Measurements from ENCODE around the gene IL5.
A peak's percentile ranks its signal among the peaks of the same experiment; 100 is the strongest.
"Not testable (repeated sequence)": the region's sequence is repeated elsewhere in the genome, so short reads cannot be mapped to it uniquely, and the experiment has no call there.

IL5 gene

DNA sequence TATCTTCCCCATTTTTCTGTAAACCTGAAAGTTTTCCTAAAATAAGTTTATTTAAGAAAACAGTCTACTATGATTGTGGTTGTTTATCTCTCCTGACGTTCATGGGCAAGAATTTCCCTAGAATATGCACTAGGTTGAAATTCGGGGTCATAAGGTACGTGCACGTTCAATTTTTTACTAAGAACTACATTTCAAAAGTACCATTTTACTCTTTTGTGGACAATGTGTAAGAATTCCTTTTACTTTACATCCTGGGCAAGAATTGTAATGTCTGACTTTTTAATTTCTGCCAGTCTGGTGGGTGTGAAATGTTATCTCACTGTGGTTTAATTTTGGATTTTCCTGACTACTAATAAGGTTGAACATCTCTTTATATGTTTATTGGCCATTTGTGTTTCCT lies 12.4 kb downstream of the IL5 start:
- DNase-seq (ENCODE audit: low read depth in 3 of 3), result no peak

- no peak for DNase-seq (ENCODE audit: low read depth in 3 of 3)
These were observed 14.3 kb downstream of the IL5 start for GRCh38 chr5:132528866-132529634.

DNA sequence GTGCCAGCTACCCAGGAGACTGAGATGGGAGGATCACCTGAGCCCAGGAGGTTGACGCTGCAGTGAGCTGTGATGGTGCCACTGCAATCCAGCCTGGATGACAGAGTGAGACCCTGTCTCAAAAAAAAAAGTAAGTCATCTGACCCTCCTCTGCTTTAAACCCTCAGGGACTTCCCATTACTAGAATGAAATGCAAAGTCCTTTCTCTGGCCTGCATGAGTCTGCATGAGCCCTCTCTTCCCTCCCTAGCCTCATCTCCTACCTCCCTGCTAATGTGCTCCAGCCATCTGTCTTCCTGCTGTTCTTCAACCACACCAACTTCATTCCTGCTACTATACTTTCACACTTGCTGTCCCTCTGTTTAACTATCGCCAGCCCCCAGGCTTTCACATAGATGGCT lies 15.3 kb downstream of the IL5 start:
- no peak for DNase-seq (ENCODE audit: low read depth in 3 of 3)

- DNase-seq (ENCODE audit: low read depth in 3 of 3), result no peak
These were observed 16.3 kb downstream of the IL5 start for GRCh38 chr5:132526974-132527564.

DNA sequence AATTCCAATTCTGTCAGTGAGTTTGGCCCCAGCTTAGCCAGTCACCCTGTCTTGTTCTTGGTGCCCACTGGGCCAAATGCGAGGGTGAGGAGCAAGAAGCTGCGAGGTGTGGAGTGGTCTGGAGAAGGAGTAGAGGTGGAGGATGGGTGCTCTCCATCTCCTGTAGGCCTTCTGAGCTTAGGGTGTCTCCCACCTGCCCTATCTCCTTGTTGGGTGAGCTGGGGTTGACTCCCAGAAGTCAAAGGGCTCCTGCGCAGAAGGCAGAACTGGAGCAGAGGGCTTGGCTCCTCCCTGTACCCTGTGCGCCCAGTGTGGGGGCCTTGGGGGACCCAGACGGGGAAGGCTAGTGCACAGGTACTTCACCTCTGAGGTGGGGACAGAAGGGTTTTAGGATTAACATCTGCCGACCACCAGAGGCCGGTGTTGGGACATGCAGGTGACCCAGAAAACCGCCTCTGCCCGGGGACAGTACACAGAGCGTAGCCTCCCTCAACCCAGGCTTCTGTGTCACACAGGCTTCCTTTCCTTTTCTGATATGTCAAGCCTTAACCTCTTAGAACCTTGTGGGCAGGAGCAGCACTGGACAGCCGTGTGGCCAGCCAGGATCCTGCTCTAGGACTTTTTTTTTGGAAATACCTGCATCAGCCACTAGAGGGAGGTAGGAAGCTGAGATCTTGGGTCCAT lies 16.9 kb downstream of the IL5 start:
- peak in 1 of 3 experiments; percentile 25 for DNase-seq (ENCODE audit: low read depth in 3 of 3)

DNA sequence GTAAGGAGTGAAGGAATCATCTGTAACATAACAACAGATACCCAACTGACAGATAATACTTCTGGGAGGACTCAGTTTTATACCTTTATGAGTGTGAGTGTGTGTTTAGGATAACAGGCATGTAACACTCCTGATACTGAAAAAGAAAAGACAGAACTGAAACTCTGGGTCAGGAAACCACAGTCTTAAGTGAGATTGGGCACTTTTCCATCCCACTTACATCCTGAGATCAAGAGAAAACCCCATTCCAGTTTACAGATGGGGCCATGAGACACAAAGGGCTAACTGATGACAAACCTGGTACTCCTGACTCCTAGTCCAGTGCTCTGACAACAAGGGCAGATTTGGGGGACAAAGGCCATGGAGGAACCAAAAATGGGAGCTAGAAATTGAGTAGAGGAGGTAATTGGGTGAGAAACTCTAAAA lies 18.0 kb downstream of the IL5 start:
- no peak for DNase-seq (ENCODE audit: low read depth in 3 of 3)

DNA sequence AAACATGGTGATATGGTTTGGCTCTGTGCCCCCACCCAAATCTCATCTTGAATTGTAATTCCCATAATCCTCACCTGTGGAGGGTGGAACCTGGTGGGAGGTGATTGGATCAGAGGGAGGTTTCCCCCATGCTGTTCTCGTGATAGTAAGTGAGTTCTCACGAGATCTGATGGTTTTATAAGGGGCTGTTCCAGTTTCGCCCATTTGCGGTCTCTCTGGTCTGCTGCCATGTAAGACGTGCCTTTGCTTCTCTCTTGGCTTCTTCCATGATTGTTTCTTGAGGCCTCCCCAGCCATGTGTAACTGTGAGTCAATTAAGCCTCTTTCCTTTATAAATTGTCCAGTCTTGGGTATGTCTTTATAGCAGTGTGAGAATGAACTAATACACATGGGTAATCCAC lies 18.4 kb downstream of the IL5 start:
- DNase-seq (ENCODE audit: low read depth in 3 of 3), result not testable (repeated sequence)

DNA sequence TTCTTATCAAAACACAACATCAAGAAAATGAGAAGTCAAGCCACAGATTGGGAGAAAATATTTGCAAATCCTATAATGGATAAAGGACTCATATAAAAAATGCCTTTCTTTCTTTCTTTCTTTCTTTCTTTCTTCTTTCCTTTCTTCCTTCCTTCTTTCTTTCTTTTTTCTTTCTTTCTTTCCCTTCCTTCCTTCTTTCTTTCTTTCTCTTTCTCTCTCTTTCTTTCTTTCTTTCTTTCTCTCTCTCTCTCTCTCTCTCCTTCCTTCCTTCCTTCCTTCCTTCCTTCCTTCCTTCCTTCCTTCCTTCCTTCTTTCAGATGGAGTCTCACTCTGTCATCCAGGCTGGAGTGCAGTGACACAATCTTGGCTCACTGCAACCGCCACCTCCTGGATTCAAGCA lies 21.3 kb downstream of the IL5 start:
- not testable (repeated sequence) for DNase-seq (ENCODE audit: low read depth in 3 of 3)

DNA sequence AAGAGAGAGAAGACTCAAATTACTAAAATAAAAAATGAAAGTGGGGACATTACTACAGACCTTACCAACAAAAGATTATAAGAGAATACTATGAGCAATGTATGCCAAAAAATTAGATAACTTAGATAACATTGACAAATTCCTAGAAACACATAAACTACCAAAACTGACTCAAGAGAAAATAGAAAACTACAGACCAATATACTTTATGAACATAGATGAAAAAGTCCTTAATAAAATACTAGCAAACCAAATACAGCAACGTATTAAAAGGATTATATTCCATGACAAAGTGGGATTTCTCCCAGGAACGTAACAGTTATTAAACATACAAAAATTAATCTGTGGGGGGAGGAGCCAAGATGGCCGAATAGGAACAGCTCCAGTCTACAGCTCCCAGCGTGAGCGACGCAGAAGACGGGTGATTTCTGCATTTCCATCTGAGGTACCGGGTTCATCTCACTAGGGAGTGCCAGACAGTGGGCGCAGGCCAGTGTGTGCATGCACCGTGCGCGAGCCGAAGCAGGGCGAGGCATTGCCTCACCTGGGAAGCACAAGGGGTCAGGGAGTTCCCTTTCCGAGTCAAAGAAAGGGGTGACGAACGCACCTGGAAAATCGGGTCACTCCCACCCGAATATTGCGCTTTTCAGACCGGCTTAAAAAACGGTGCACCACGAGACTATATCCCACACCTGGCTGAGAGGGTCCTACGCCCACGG lies 29.5 kb downstream of the IL5 start:
- not testable (repeated sequence) for DNase-seq (ENCODE audit: low read depth in 3 of 3)

- no peak for DNase-seq (ENCODE audit: low read depth in 3 of 3)
These were observed 33.2 kb downstream of the IL5 start for GRCh38 chr5:132510076-132510475.

DNA sequence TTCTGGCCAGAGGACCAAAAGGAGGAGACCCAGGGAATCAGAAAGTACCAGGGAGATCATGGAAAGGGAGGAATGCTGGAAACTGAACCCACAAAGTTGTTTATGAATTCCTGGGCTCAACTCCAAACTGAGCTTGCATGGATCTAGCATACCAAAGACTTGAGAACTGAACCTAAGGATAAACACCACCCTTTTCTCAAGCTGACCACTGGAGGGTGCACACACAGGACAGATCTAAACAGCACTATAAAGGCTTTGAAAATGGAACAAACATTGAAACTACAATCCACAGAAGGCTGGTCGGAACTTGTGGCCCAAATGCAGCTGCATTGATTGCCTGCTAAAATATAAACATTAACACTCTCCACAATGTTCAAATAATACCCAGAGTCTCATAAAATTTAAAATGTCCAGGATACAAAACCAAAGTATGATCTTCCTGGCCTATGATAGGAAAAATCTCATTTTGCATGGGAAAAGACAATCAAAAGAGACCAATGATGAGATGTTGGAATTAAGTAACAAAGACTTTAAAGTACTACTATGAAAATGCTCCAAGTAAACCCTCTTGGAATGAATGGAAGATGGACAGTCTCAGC lies 37.1 kb downstream of the IL5 start:
- no peak for DNase-seq (ENCODE audit: low read depth in 3 of 3)

DNA sequence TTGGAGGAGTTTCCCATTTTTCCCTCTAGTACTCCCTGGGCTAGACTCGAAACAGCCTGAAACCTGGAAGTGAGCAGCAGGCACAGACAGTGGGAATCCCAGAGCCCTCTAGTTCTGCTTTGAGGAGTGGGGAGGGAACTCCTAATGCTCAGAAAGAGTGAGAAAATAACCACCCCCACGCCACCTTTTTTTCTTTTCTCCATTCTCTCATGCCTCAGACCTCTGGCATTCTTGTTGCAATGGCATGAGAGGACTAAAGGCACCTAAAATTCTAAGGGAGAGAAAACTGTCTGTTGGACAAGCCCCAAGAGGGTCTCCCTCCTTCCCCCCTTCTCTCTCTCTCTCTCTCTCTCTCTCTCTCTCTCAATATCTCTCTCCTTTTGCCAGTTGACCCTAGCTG lies 37.7 kb downstream of the IL5 start:
- DNase-seq (ENCODE audit: low read depth in 3 of 3), result no peak

- DNase-seq (ENCODE audit: low read depth in 3 of 3), result no peak
These were observed 38.6 kb downstream of the IL5 start for GRCh38 chr5:132504746-132505145.

DNA sequence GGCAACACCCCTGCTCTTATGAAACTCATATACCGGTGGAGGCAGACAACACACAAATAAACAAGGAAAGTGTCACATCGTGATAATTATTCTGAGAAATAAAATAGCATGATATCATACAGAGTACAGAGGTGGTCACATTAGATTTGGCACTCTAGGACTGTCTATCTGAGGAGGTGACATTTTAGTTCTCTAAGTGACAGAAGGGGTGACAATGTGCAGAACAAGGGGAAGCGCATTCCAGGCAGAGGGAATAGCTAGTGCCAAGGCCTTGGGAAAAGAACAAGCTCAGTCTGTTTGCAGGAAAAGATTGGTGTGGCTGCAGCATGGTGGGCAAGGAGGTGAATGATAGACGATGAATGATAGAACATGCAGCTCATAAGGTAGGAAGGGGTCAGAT lies 40.1 kb downstream of the IL5 start:
- DNase-seq (ENCODE audit: low read depth in 3 of 3), result no peak

DNA sequence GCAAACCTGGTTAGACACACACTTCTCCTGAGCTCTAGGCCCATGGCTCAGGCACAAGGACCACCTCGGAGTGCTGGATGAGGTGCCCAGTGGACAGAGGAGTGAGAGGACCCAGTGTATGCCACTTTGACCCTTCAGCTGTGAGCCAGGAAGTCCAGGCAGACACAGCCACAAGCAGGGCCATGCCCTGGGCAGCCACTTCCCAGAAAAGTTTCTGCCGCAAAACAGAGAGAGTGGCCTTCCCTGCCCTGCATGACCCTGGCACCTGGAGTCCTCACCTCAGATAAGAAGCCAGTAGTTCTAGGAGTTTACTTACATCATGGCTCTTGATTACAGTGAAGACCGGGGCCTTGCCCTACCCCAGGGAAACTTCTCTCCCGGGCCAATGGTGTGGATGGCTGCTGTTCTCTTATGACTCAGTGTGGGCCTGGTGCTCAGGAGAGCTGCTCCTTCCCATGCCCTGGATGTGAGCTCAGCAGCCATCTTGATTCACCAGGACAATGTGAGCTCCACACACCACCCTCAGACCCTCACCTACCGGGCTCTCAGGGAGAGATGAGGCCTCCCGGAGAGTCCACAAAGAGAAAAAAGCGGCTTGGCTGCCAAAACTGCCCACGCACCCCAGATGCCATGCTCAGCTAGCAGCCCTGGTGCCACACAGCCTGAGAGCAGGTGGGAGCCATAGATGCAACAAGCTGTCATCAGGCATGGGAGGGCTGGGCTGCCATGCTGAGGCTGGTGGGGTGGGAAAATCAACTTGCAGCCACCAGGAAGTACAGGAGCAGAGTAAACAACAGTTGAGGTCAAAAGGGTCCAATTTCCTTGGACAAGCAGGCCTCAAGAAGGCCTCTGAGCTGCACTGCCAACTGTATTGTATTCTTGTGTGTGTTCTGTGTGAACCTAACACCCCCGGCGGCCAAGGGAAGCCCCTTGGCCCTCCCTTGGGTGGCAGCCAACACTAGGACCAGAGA lies 41.1 kb downstream of the IL5 start:
- DNase-seq (ENCODE audit: low read depth in 3 of 3), result no peak

- no peak for DNase-seq (ENCODE audit: low read depth in 3 of 3)
These were observed 41.7 kb downstream of the IL5 start for GRCh38 chr5:132501629-132501956.

GRCh38 chr5:132500931-132501628 lies 42.2 kb downstream of the IL5 start:
- DNase-seq (ENCODE audit: low read depth in 3 of 3), result peak in 1 of 3 experiments; percentile 55

- no peak for DNase-seq (ENCODE audit: low read depth in 3 of 3)
These were observed 42.9 kb downstream of the IL5 start for GRCh38 chr5:132500244-132500930.

GRCh38 chr5:132499440-132500243 lies 43.7 kb downstream of the IL5 start:
- DNase-seq (ENCODE audit: low read depth in 3 of 3), result no peak
